Measurements from ENCODE around the gene ITPK1.
"Not testable (repeated sequence)": the region's sequence is repeated elsewhere in the genome, so short reads cannot be mapped to it uniquely, and the experiment has no call there.

The ITPK1 gene

DNA sequence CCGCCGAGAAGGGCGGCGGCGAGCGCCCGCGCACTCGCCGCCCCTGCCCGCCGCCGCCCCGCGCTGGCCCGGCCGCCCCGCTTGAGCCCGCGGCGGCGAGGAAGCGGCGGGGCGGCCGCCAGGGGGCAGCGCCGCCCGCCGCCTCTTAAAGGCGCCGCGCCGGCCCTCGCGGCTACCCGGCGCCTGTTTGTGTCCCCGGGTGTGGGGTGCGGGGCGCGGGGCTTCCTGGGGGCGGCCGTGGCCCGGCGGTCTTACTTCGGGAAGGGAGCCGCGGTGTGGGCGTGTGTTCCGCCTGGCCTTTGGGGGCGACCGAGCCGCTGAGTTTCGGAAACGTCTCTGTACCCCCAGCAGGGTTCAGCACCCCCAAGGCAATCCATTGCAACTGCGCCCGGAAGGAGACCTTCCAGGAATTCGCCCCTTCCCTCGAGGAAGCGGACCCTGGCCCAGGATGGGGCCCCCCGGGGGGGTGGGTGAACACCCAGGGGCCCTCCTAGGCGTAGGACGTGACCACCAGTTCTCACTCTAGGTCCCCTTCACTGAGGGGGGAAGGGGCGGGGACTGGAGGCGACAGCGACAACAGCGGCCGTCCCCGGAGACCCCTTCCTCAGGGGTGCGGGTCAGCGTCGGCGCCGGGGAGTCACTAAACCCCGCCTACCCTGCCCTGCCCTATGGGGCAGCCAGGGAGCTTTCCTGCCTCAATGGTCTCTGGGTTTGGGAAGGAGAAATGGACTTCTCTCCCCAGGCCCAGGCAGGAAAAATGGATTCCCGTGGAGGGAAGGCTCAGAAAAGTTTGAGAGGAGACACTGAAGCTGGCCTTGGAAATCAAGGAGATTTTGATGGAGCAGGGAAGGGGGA, at the start of gene ITPK1:
Gene ITPK1 (minus strand): TSS at position 105 of the 855 bp plus-strand sequence. CDS start 762 bp downstream, outside the sequence.
- Histone ChIP-seq H3K27me3 (ENCODE audit: control insufficient read depth in 5 of 5, insufficient read depth in 4 of 5, low read length in 5 of 5) (no peaks in the 10 kb centered on the region), H3K4me1 (ENCODE audit: control insufficient read depth in 5 of 5, insufficient read depth in 5 of 5, low read length in 5 of 5) (peaks cover 9 to 52% (median 49%) of the 10 kb centered on the region in 5 donors), H3K27ac (ENCODE audit: low read depth, low read length) (peak within 1 kb of the TSS; percentile 93), H3K9ac (ENCODE audit: low read length in 5 of 5) (peak within 1 kb of the TSS; percentile 63 to 92 (median 83)), H3K4me3 (ENCODE audit: low read depth in 1 of 5, low read length in 5 of 5) (peak within 1 kb of the TSS; percentile 36 to 85 (median 80)), H3K36me3 (ENCODE audit: control insufficient read depth in 5 of 5, insufficient read depth in 5 of 5, low read length in 5 of 5) (no peaks in the 10 kb centered on the region), H3K9me3 (ENCODE audit: control insufficient read depth in 5 of 5, low read length in 5 of 5) (no peaks in the 10 kb centered on the region)

DNA sequence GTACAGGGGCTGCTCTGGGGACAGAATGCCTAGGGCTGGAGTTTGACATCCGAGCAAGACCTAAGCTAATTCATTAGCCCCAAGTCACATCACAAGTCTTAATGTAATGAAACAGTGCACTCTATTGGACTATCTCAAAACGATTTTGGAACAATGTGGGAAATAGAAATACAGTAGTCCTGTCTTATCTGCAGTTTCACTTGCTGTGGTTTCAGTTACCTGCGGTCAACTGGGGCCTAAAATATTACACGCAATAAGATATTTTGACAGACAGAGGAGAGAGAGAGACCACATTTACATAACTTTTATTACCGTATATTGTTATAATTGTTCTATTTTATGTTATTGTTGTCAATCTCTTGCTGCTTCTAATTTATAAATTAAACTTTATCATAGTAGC, 47.8 kb upstream of the ITPK1 start:
- H3K27me3 ChIP-seq (ENCODE audit: control insufficient read depth in 5 of 5, insufficient read depth in 4 of 5, low read length in 5 of 5), result no peaks in the 10 kb centered on the region
- H3K27ac ChIP-seq (ENCODE audit: low read depth, low read length), result no peak overlapping the region
- no peak overlapping the region for H3K4me3 ChIP-seq (ENCODE audit: low read depth in 1 of 5, low read length in 5 of 5)
- no peaks in the 10 kb centered on the region for H3K4me1 ChIP-seq (ENCODE audit: control insufficient read depth in 5 of 5, insufficient read depth in 5 of 5, low read length in 5 of 5)
- no peaks in the 10 kb centered on the region for H3K36me3 ChIP-seq (ENCODE audit: control insufficient read depth in 5 of 5, insufficient read depth in 5 of 5, low read length in 5 of 5)
- H3K9ac ChIP-seq (ENCODE audit: low read length in 5 of 5), result no peak overlapping the region
- H3K9me3 ChIP-seq (ENCODE audit: control insufficient read depth in 5 of 5, low read length in 5 of 5), result no peaks in the 10 kb centered on the region

DNA sequence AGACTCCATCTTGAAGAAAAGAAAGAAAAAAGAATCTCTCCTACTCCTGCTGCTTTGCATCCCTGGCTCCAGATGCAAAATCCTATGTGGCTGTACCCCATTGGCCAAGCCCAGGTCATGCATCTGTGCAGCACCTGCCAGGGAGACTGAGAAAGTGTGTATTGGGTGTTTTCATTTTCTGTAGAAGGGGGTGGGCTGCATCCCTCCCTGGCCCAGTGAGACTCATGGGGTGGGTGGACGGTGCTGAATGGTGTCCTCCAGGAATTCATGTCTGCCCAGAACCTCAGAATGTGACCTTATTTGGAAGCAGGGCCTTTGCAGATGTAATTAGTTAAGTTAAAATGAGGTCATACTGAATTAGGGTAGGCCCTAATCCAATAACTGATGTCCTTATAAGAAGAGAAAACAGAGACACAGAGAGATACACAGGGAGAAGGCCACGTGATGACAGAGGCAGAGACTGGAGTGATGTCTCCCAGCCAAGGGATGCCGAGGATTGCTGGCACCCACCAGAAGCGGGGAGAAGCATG, 45.8 kb upstream of the ITPK1 start:
- H3K9me3 ChIP-seq (ENCODE audit: control insufficient read depth in 5 of 5, low read length in 5 of 5), result no peaks in the 10 kb centered on the region
- H3K36me3 ChIP-seq (ENCODE audit: control insufficient read depth in 5 of 5, insufficient read depth in 5 of 5, low read length in 5 of 5), result no peaks in the 10 kb centered on the region
- no peaks in the 10 kb centered on the region for H3K27me3 ChIP-seq (ENCODE audit: control insufficient read depth in 5 of 5, insufficient read depth in 4 of 5, low read length in 5 of 5)
- no peaks in the 10 kb centered on the region for H3K4me1 ChIP-seq (ENCODE audit: control insufficient read depth in 5 of 5, insufficient read depth in 5 of 5, low read length in 5 of 5)
- H3K9ac ChIP-seq (ENCODE audit: low read length in 5 of 5), result no peak overlapping the region
- H3K4me3 ChIP-seq (ENCODE audit: low read depth in 1 of 5, low read length in 5 of 5), result no peak overlapping the region
- H3K27ac ChIP-seq (ENCODE audit: low read depth, low read length), result no peak overlapping the region

DNA sequence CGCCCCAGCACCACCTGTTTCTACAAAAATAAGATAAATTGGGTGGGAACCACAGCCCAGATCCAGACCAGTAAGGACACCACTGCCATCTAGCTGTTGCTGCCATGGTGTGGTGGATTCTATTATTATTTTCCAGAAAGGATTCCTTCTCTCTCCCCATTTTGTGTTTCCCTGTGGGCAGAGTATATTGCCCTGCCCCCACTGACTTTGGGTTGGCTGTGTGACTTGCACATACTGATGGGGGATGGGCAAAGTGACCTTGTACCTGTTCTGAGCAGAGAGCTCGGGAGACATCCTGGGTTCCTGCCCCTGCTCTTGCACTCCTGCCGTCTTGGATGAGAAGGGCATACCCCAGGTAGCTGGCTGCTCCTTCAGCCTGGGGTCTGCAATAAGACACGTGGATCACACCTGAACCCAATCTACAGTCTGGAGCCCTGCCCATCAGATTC, 44.7 kb upstream of the ITPK1 start:
- Histone ChIP-seq H3K36me3 (ENCODE audit: control insufficient read depth in 5 of 5, insufficient read depth in 5 of 5, low read length in 5 of 5) (no peaks in the 10 kb centered on the region), H3K27ac (ENCODE audit: low read depth, low read length) (no peak overlapping the region), H3K4me3 (ENCODE audit: low read depth in 1 of 5, low read length in 5 of 5) (no peak overlapping the region), H3K9ac (ENCODE audit: low read length in 5 of 5) (no peak overlapping the region), H3K4me1 (ENCODE audit: control insufficient read depth in 5 of 5, insufficient read depth in 5 of 5, low read length in 5 of 5) (no peaks in the 10 kb centered on the region), H3K27me3 (ENCODE audit: control insufficient read depth in 5 of 5, insufficient read depth in 4 of 5, low read length in 5 of 5) (no peaks in the 10 kb centered on the region), H3K9me3 (ENCODE audit: control insufficient read depth in 5 of 5, low read length in 5 of 5) (no peaks in the 10 kb centered on the region)

GRCh38 chr14:93159625-93160352, 44.1 kb upstream of the ITPK1 start:
- not testable (repeated sequence) for H3K4me3 ChIP-seq (ENCODE audit: low read depth in 1 of 5, low read length in 5 of 5); H3K4me1 ChIP-seq (ENCODE audit: control insufficient read depth in 5 of 5, insufficient read depth in 5 of 5, low read length in 5 of 5); H3K27me3 ChIP-seq (ENCODE audit: control insufficient read depth in 5 of 5, insufficient read depth in 4 of 5, low read length in 5 of 5); H3K27ac ChIP-seq (ENCODE audit: low read depth, low read length); H3K9me3 ChIP-seq (ENCODE audit: control insufficient read depth in 5 of 5, low read length in 5 of 5); H3K36me3 ChIP-seq (ENCODE audit: control insufficient read depth in 5 of 5, insufficient read depth in 5 of 5, low read length in 5 of 5); H3K9ac ChIP-seq (ENCODE audit: low read length in 5 of 5)

DNA sequence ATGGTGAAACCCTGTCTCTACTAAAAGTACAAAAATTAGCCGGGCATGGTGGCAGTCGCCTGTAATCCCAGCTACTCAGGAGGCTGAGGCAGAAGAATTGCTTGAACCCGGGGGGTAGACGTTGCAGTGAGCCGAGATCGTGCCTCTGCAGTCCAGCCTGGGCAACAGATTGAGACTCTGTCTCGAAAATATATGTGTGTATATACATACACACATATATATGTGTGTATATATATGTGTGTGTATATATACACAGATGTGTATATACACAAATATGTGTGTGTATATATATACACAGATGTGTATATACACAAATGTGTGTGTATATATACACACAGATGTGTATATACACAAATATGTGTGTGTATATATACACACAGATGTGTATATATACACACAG, 42.6 kb upstream of the ITPK1 start:
- not testable (repeated sequence) for H3K9me3 ChIP-seq (ENCODE audit: control insufficient read depth in 5 of 5, low read length in 5 of 5); H3K36me3 ChIP-seq (ENCODE audit: control insufficient read depth in 5 of 5, insufficient read depth in 5 of 5, low read length in 5 of 5); H3K4me1 ChIP-seq (ENCODE audit: control insufficient read depth in 5 of 5, insufficient read depth in 5 of 5, low read length in 5 of 5); H3K27me3 ChIP-seq (ENCODE audit: control insufficient read depth in 5 of 5, insufficient read depth in 4 of 5, low read length in 5 of 5); H3K4me3 ChIP-seq (ENCODE audit: low read depth in 1 of 5, low read length in 5 of 5); H3K27ac ChIP-seq (ENCODE audit: low read depth, low read length); H3K9ac ChIP-seq (ENCODE audit: low read length in 5 of 5)

DNA sequence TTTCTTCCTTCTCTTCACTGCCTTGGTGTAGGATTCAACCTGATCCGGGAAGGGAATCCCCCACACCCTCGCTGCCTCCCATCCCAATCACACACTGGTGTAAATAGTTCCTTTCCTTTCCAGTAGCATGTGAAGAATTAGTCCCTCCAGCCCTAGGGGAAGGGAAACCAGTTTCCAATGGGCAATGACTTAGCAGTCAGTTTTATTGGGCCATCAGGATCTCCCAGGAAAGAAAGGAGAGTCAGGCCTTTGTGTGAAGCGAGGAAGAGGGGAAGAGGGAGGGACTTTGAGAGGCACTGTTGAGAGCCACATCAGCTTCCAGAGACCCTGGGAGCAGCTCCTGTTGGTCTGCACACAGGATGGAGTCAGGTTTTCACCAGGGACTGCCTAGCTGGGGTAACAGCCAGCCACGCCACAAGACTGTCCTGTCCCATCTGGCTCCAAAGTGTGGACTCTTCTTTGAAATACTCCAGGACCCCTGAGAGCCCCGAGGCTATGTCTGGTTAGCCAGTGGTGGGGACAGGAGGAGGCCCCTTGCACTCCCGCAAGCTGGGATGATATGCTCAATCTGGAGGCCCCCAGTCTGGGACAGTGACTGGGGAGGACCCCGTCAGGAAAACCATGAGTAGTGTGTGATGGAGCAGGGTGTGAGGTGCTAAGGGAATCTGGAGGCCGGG, 41.1 kb upstream of the ITPK1 start:
- no peak overlapping the region for H3K27ac ChIP-seq (ENCODE audit: low read depth, low read length)
- no peaks in the 10 kb centered on the region for H3K4me1 ChIP-seq (ENCODE audit: control insufficient read depth in 5 of 5, insufficient read depth in 5 of 5, low read length in 5 of 5)
- no peak overlapping the region for H3K9ac ChIP-seq (ENCODE audit: low read length in 5 of 5)
- no peaks in the 10 kb centered on the region for H3K9me3 ChIP-seq (ENCODE audit: control insufficient read depth in 5 of 5, low read length in 5 of 5)
- no peaks in the 10 kb centered on the region for H3K27me3 ChIP-seq (ENCODE audit: control insufficient read depth in 5 of 5, insufficient read depth in 4 of 5, low read length in 5 of 5)
- no peak overlapping the region for H3K4me3 ChIP-seq (ENCODE audit: low read depth in 1 of 5, low read length in 5 of 5)
- H3K36me3 ChIP-seq (ENCODE audit: control insufficient read depth in 5 of 5, insufficient read depth in 5 of 5, low read length in 5 of 5), result no peaks in the 10 kb centered on the region

GRCh38 chr14:93155667-93156066, 39.9 kb upstream of the ITPK1 start:
- no peak overlapping the region for H3K9ac ChIP-seq (ENCODE audit: low read length in 5 of 5)
- no peak overlapping the region for H3K4me3 ChIP-seq (ENCODE audit: low read depth in 1 of 5, low read length in 5 of 5)
- peaks cover 0 to 10% (median 2%) of the 10 kb centered on the region in 5 donors for H3K4me1 ChIP-seq (ENCODE audit: control insufficient read depth in 5 of 5, insufficient read depth in 5 of 5, low read length in 5 of 5)
- no peak overlapping the region for H3K27ac ChIP-seq (ENCODE audit: low read depth, low read length)
- no peaks in the 10 kb centered on the region for H3K27me3 ChIP-seq (ENCODE audit: control insufficient read depth in 5 of 5, insufficient read depth in 4 of 5, low read length in 5 of 5)
- no peaks in the 10 kb centered on the region for H3K9me3 ChIP-seq (ENCODE audit: control insufficient read depth in 5 of 5, low read length in 5 of 5)
- H3K36me3 ChIP-seq (ENCODE audit: control insufficient read depth in 5 of 5, insufficient read depth in 5 of 5, low read length in 5 of 5), result no peaks in the 10 kb centered on the region

- Histone ChIP-seq H3K4me3 (ENCODE audit: low read depth in 1 of 5, low read length in 5 of 5) (no peak overlapping the region), H3K27me3 (ENCODE audit: control insufficient read depth in 5 of 5, insufficient read depth in 4 of 5, low read length in 5 of 5) (no peaks in the 10 kb centered on the region), H3K36me3 (ENCODE audit: control insufficient read depth in 5 of 5, insufficient read depth in 5 of 5, low read length in 5 of 5) (no peaks in the 10 kb centered on the region), H3K9ac (ENCODE audit: low read length in 5 of 5) (no peak overlapping the region), H3K27ac (ENCODE audit: low read depth, low read length) (no peak overlapping the region), H3K9me3 (ENCODE audit: control insufficient read depth in 5 of 5, low read length in 5 of 5) (no peaks in the 10 kb centered on the region), H3K4me1 (ENCODE audit: control insufficient read depth in 5 of 5, insufficient read depth in 5 of 5, low read length in 5 of 5) (peaks cover 0 to 14% (median 4%) of the 10 kb centered on the region in 5 donors)
Observed at GRCh38 chr14:93153121-93153520, 37.4 kb upstream of the ITPK1 start.

Measured in subcutaneous abdominal adipose tissue (tissue), 5 donors.